Type B pancreatic cell (in vitro differentiated cells): Measurements from ENCODE around the gene C16orf89. TPM values are rescaled to one million over a fixed set of nuclear protein-coding genes. Genes with fewer than 3 reads are reported as not detected.

Source experiments
- DNase-seq: peaks from one replicate; pipeline ENCODE4 v3.0.0; 2021; ENCODE audit warnings: mixed read lengths; ENCODE audit not compliant: unreplicated experiment; ENCODE audit errors: extremely low spot score
- H3K27ac Mint-ChIP-seq: 2 replicates; pipeline ENCODE4 v1.8.0; 2021; ENCODE audit warnings: mild to moderate bottlenecking, mixed read lengths
- H3K27me3 Mint-ChIP-seq: 2 replicates; pipeline ENCODE4 v1.8.0; 2021; ENCODE audit warnings: mixed read lengths
- H3K36me3 Mint-ChIP-seq: 2 replicates; pipeline ENCODE4 v1.8.0; 2021; ENCODE audit warnings: mixed read lengths
- H3K4me1 Mint-ChIP-seq: one replicate; pipeline ENCODE4 v1.8.0; 2021; ENCODE audit warnings: mixed read lengths; ENCODE audit not compliant: unreplicated experiment
- H3K4me3 Mint-ChIP-seq: 2 replicates; pipeline ENCODE4 v1.8.0; 2021; ENCODE audit warnings: mild to moderate bottlenecking, mixed read lengths
- H3K9me3 Mint-ChIP-seq: 2 replicates; pipeline ENCODE4 v1.8.0; 2021; ENCODE audit warnings: mixed read lengths
- CTCF ChIP-seq: fragments of 200-600 bp; sonication (generic); conservative IDR thresholded peaks from 2 replicates; pipeline ENCODE4 v1.5.0; 2021; ENCODE audit warnings: antibody characterized with exemption, mild to moderate bottlenecking
- total RNA-seq: library from RNA; stranded (reverse); gene quantifications from 2 replicates; pipeline ENCODE4 v1.2.1, GENCODE V29; 2021; ENCODE audit warnings: low replicate concordance

The C16orf89 gene
- total RNA-seq, 1 donor from 2014 or later, result 0.75 TPM

DNA sequence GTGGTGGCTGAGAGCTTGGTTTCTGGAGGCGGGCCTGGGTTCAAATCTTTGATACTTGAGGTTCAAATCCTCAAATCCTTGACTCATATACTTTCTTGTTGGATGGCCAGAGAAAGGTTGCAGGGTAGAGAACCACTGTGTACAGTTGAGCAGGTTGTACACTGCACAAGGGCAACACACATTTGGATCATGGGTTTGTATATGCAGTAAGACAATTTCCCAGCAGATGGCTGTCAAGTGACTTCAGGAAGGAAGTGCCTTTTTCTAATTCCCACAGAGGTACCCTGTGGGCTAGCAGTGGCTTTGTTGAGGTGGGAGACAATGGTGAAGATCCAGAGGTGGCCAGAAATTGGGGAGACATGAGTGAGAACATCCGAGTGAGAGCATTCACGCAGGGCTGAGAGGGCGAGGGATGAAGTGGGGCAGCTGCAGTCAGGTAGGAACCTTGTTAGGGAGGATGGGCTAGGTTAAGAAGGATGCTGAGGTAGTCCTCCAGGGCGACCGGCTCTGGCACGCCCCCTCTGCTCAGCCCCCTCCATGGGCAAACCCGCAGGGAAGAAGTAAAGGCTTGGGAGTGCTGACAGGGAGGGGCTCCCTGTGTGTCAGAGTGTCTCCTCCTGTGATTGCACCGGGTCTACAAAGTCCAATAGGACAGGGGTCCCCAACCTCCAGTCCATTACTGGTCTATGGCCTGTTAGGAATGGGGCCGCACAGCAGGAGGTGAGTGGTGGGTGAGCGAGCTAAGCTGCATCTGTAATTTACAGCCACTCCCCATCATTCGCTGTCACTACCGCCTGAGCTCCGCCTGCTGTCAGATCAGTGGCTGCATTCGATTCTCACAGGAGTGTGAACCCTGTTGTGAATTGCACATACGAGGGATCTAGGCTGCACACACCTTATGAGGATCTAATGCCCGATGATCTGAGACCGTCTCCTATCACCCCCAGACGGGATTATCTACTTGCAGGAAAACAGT is 2.7 kb downstream of the C16orf89 start:
- Mint-ChIP-seq H3K9me3 (no peaks in the 10 kb centered on the region), H3K4me3 (no peak overlapping the region), H3K27ac (no peak overlapping the region), H3K27me3 (peaks cover 37% of the 10 kb centered on the region), H3K4me1 (no peaks in the 10 kb centered on the region), H3K36me3 (no peaks in the 10 kb centered on the region)
- no peak for TF ChIP-seq CTCF
- no peak for DNase-seq

- Mint-ChIP-seq H3K4me3 (no peak overlapping the region), H3K9me3 (no peaks in the 10 kb centered on the region), H3K4me1 (no peaks in the 10 kb centered on the region), H3K27me3 (peaks cover 30% of the 10 kb centered on the region), H3K27ac (no peak overlapping the region), H3K36me3 (no peaks in the 10 kb centered on the region)
- DNase-seq, result no peak
- no peak for TF ChIP-seq CTCF
Observed at GRCh38 chr16:5062051-5062450, 3.7 kb downstream of the C16orf89 start.

GRCh38 chr16:5060073-5060641 is 5.6 kb downstream of the C16orf89 start:
- Mint-ChIP-seq H3K9me3 (no peaks in the 10 kb centered on the region), H3K36me3 (no peaks in the 10 kb centered on the region), H3K4me1 (no peaks in the 10 kb centered on the region), H3K27me3 (peaks cover 24% of the 10 kb centered on the region), H3K27ac (no peak overlapping the region), H3K4me3 (no peak overlapping the region)
- no peak for TF ChIP-seq CTCF
- no peak for DNase-seq

GRCh38 chr16:5059386-5060072 is 6.2 kb downstream of the C16orf89 start:
- no peak overlapping the region for H3K4me3 Mint-ChIP-seq
- H3K27ac Mint-ChIP-seq, result no peak overlapping the region
- no peaks in the 10 kb centered on the region for H3K36me3 Mint-ChIP-seq
- H3K9me3 Mint-ChIP-seq, result no peaks in the 10 kb centered on the region
- H3K4me1 Mint-ChIP-seq, result no peaks in the 10 kb centered on the region
- peaks cover 25% of the 10 kb centered on the region for H3K27me3 Mint-ChIP-seq
- DNase-seq, result no peak
- no peak for TF ChIP-seq CTCF

DNA sequence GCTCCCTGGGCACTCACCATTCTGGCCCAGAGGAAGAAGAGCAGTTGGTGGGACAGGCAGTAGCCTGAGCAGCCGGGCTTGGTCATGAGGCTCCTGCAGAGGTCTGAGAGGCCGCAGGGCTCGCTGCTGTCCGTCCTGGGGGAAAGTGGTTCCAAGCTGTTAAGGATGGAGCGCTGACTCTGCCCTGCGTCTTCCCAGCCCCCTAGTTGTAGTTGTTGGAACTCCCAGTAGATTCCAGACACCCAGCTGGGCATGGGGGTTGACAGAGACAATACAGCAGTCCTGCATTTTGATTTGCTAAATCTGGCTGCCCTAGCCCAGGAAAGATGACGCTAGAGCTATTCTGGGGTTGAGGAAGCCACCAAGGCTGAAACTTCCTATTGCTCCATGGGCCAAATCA is 7.3 kb downstream of the C16orf89 start:
- no peak for DNase-seq
- Mint-ChIP-seq H3K27ac (no peak overlapping the region), H3K9me3 (no peaks in the 10 kb centered on the region)

More for the DNA sequence above, 7.3 kb downstream of the C16orf89 start:
- Mint-ChIP-seq H3K36me3 (no peaks in the 10 kb centered on the region), H3K27me3 (peaks cover 24% of the 10 kb centered on the region), H3K4me3 (no peak overlapping the region), H3K4me1 (no peaks in the 10 kb centered on the region)
- TF ChIP-seq CTCF, result peak; percentile 61
